ENCODE results near the gene ACO1. TPM values are rescaled to one million over a fixed set of nuclear protein-coding genes. Genes with fewer than 3 reads are reported as not detected.

ACO1 gene
- polyA plus RNA-seq, 3 donors = 2.9 to 12.5 (median 10.5) TPM

DNA sequence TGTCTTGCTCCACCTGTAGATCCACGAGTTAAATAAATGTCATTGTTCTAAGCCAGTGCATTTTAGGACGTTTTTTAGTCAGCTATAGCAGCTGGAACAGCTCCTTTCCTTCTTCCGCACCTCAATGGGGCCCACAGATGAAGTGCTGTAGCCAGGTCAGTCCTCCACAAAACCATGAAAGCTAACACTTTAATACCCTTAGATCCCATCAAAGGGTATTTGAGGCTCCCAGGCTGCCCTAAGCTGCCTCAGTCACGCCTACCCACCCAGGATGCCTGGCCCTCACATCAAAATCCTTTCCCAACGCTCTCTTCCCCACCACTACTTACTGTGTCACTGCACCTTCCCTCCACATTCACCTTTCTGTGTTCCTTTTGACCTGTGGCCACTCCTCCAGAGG is 44.1 kb upstream of the ACO1 start:
- no peaks in the 10 kb centered on the region for H3K27me3 ChIP-seq (ENCODE audit: control insufficient read depth in 2 of 2, insufficient read depth in 2 of 2, low read length in 2 of 2)
- H3K79me2 ChIP-seq (ENCODE audit: insufficient read depth, low read length) = no peaks in the 10 kb centered on the region
- no peaks in the 10 kb centered on the region for H4K20me1 ChIP-seq (ENCODE audit: insufficient read depth, low read length)
- intact Hi-C loops (cut with micrococcal nuclease) = no loop called here
- Mint-ChIP-seq H3K9me3 (peaks cover 0 to 3% (median 0%) of the 10 kb centered on the region in 7 donors), H3K4me1 (peaks cover 17% of the 10 kb centered on the region), H3K27me3 (ENCODE audit: low read depth in 3 of 3) (peaks cover 0 to 5% (median 0%) of the 10 kb centered on the region in 3 donors), H3K4me3 (no peak overlapping the region), H3K27ac (peak overlapping the region in 1 of 7 donors; percentile 68), H3K36me3 (no peaks in the 10 kb centered on the region)
- H3K9ac ChIP-seq (ENCODE audit: insufficient read depth, low read length, poor library complexity, severe bottlenecking) = no peak overlapping the region
- H2AFZ ChIP-seq (ENCODE audit: insufficient read depth, low read depth, low read length, poor library complexity, severe bottlenecking) = no peak overlapping the region
- H3K36me3 ChIP-seq (replicated peaks in 1 of 2; ENCODE audit: control insufficient read depth in 1 of 2, insufficient read depth in 2 of 2, low read length in 2 of 2) = no peaks in the 10 kb centered on the region
- H3K4me3 ChIP-seq (replicated peaks in 1 of 3; ENCODE audit: low read depth in 2 of 3, low read length in 3 of 3) = no peak overlapping the region
- TF ChIP-seq, protein P1, sequence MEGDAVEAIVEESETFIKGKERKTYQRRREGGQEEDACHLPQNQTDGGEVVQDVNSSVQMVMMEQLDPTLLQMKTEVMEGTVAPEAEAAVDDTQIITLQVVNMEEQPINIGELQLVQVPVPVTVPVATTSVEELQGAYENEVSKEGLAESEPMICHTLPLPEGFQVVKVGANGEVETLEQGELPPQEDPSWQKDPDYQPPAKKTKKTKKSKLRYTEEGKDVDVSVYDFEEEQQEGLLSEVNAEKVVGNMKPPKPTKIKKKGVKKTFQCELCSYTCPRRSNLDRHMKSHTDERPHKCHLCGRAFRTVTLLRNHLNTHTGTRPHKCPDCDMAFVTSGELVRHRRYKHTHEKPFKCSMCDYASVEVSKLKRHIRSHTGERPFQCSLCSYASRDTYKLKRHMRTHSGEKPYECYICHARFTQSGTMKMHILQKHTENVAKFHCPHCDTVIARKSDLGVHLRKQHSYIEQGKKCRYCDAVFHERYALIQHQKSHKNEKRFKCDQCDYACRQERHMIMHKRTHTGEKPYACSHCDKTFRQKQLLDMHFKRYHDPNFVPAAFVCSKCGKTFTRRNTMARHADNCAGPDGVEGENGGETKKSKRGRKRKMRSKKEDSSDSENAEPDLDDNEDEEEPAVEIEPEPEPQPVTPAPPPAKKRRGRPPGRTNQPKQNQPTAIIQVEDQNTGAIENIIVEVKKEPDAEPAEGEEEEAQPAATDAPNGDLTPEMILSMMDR (IDR thresholded peaks at IDR 0.05) = no peak
- no peak overlapping the region for H3K4me2 ChIP-seq (replicated peaks; ENCODE audit: extremely low read depth, low read length, poor library complexity, severe bottlenecking)
- peaks cover 6 to 11% of the 10 kb centered on the region in 2 donors for H3K4me1 ChIP-seq (ENCODE audit: control insufficient read depth in 1 of 2, insufficient read depth in 2 of 2, low read length in 2 of 2)
- no peaks in the 10 kb centered on the region for H3K9me3 ChIP-seq (replicated peaks in 1 of 2; ENCODE audit: control insufficient read depth in 1 of 2, insufficient read depth in 1 of 2, low read length in 2 of 2)
- WGBS (ENCODE audit: insufficient coverage) = 97% methylated on average over 4 of the region's 5 CpGs
- DNase-seq = no peak
- H3K27ac ChIP-seq (ENCODE audit: low read depth in 1 of 2, low read length in 2 of 2) = no peak overlapping the region

DNA sequence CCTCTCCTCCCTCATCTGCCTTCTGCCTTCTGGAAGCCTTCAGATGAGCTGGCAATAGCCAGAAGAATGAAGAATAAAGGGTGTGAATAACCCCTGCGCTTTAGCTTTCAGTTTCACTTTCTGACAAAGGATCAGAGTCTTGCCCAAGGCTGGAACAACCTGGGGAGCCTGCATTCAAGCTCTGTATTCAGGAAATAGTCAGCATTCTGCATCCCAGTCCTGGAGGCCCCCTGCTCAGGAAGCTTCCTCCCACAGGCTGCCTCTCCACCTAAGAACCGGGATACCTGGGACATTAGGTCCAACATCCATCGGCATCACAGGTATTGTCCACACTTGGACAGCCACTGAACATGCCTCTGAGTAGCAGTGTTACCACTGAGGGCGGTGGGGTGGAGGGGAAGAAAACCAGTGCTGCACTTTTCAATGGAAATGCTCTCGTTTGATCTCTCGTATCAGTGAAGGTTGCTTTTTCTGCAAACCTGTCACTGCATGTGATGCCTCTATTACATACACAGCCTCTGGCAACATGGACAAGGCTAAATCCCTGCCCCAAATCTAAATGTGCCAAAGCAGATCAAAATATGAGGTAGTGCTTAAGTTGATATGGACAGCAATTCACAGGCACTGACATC is 39.8 kb upstream of the ACO1 start:
- Histone ChIP-seq H3K27me3 (ENCODE audit: control insufficient read depth in 2 of 2, insufficient read depth in 2 of 2, low read length in 2 of 2) (no peaks in the 10 kb centered on the region), H3K4me1 (ENCODE audit: control insufficient read depth in 1 of 2, insufficient read depth in 2 of 2, low read length in 2 of 2) (peaks cover 6 to 11% of the 10 kb centered on the region in 2 donors), H3K36me3 (replicated peaks in 1 of 2; ENCODE audit: control insufficient read depth in 1 of 2, insufficient read depth in 2 of 2, low read length in 2 of 2) (no peaks in the 10 kb centered on the region), H3K4me3 (replicated peaks in 1 of 3; ENCODE audit: low read depth in 2 of 3, low read length in 3 of 3) (no peak overlapping the region), H3K4me2 (replicated peaks; ENCODE audit: extremely low read depth, low read length, poor library complexity, severe bottlenecking) (peak overlapping the region; percentile 7), H2AFZ (ENCODE audit: insufficient read depth, low read depth, low read length, poor library complexity, severe bottlenecking) (no peak overlapping the region), H3K9me3 (replicated peaks in 1 of 2; ENCODE audit: control insufficient read depth in 1 of 2, insufficient read depth in 1 of 2, low read length in 2 of 2) (no peaks in the 10 kb centered on the region), H3K27ac (ENCODE audit: low read depth in 1 of 2, low read length in 2 of 2) (no peak overlapping the region), H4K20me1 (ENCODE audit: insufficient read depth, low read length) (no peaks in the 10 kb centered on the region), H3K9ac (ENCODE audit: insufficient read depth, low read length, poor library complexity, severe bottlenecking) (no peak overlapping the region), H3K79me2 (ENCODE audit: insufficient read depth, low read length) (no peaks in the 10 kb centered on the region)
- TF ChIP-seq, protein P1 (IDR thresholded peaks at IDR 0.05) = no peak
- no peak overlapping the region for H3K4me3 Mint-ChIP-seq
- H3K27ac Mint-ChIP-seq = no peak overlapping the region
- H3K9me3 Mint-ChIP-seq = peaks cover 0 to 2% (median 0%) of the 10 kb centered on the region in 7 donors
- intact Hi-C loops (cut with micrococcal nuclease) = no loop called here
- no peak for DNase-seq
- H3K36me3 Mint-ChIP-seq = no peaks in the 10 kb centered on the region
- H3K27me3 Mint-ChIP-seq (ENCODE audit: low read depth in 3 of 3) = peaks cover 0 to 5% (median 0%) of the 10 kb centered on the region in 3 donors
- 64% methylated on average over 3 of the region's 6 CpGs for WGBS (ENCODE audit: insufficient coverage)
- peaks cover 17% of the 10 kb centered on the region for H3K4me1 Mint-ChIP-seq

All from CD14-positive monocyte (primary cell).